CD14-positive monocyte (primary cell): ENCODE data around the gene LAS1L. TPM values are rescaled to one million over a fixed set of nuclear protein-coding genes. Genes with fewer than 3 reads are reported as not detected.

Experiments used
- DNase-seq, 3 donors: peaks; one replicate each; pipeline ENCODE4 v3.0.0-alpha.2; 2011 to 2022
- H2AFZ ChIP-seq: 2 replicates; pipeline ENCODE4 v1.6.0; 2012; ENCODE audit warnings: mild to moderate bottlenecking, low read depth, low read length, inconsistent platforms; ENCODE audit not compliant: insufficient read depth, poor library complexity, severe bottlenecking
- H3K27ac ChIP-seq, 2 donors: 1 replicate in 1 of 2; 2 replicates in 1 of 2; pipeline ENCODE4 v1.5.1; 2012 to 2013; ENCODE audit warnings: low read length in 2 of 2, control low read depth in 1 of 2, inconsistent platforms in 1 of 2, low read depth in 1 of 2, mild to moderate bottlenecking in 1 of 2
- H3K27me3 ChIP-seq, 2 donors: one replicate each; pipeline versions ENCODE4 v1.6.0 to v1.6.1; 2011 to 2013; ENCODE audit warnings: low read length in 2 of 2; ENCODE audit not compliant: control insufficient read depth in 2 of 2, insufficient read depth in 2 of 2
- H3K36me3 ChIP-seq, 2 donors: replicated peaks in 1 of 2; 1 replicate in 1 of 2; 2 replicates in 1 of 2; pipeline versions ENCODE4 v1.5.1 to v1.6.1; 2012 to 2013; ENCODE audit warnings: low read length in 2 of 2, control low read depth in 1 of 2, inconsistent platforms in 1 of 2, mild to moderate bottlenecking in 1 of 2; ENCODE audit not compliant: insufficient read depth in 2 of 2, control insufficient read depth in 1 of 2
- H3K4me1 ChIP-seq, 2 donors: 1 replicate in 1 of 2; 2 replicates in 1 of 2; pipeline versions ENCODE4 v1.5.1 to v1.6.1; 2012 to 2013; ENCODE audit warnings: low read length in 2 of 2, control low read depth in 1 of 2, inconsistent platforms in 1 of 2, mild to moderate bottlenecking in 1 of 2, moderate library complexity in 1 of 2; ENCODE audit not compliant: insufficient read depth in 2 of 2, control insufficient read depth in 1 of 2
- H3K4me2 ChIP-seq: replicated peaks from 2 replicates; pipeline ENCODE3; 2012; ENCODE audit warnings: low read length, moderate library complexity, mild to moderate bottlenecking; ENCODE audit not compliant: poor library complexity, severe bottlenecking; ENCODE audit errors: extremely low read depth
- H3K4me3 ChIP-seq, 3 experiments: fragments of 200-600 bp in 1 of 3; sonication (generic) in 1 of 3; replicated peaks in 1 of 3; 1 replicate in 2 of 3; 2 replicates in 1 of 3; pipeline ENCODE4 v1.5.1; 2011 to 2013; ENCODE audit warnings: low read length in 3 of 3, mild to moderate bottlenecking in 3 of 3, control low read depth in 2 of 3, low read depth in 2 of 3, inconsistent platforms in 1 of 3, moderate library complexity in 1 of 3
- H3K79me2 ChIP-seq: 2 replicates; pipeline ENCODE4 v1.6.0; 2012; ENCODE audit warnings: mild to moderate bottlenecking, control low read depth, inconsistent platforms, low read length, moderate library complexity; ENCODE audit not compliant: insufficient read depth
- H3K9ac ChIP-seq: 2 replicates; pipeline ENCODE4 v1.6.0; 2017; ENCODE audit warnings: low read length, mild to moderate bottlenecking; ENCODE audit not compliant: insufficient read depth, poor library complexity, severe bottlenecking
- H3K9me3 ChIP-seq, 2 donors: replicated peaks in 1 of 2; 1 replicate in 1 of 2; 2 replicates in 1 of 2; pipeline versions ENCODE4 v1.5.1 to v1.6.1; 2012 to 2013; ENCODE audit warnings: low read length in 2 of 2, control low read depth in 1 of 2; ENCODE audit not compliant: control insufficient read depth in 1 of 2, insufficient read depth in 1 of 2
- H4K20me1 ChIP-seq: 2 replicates; pipeline ENCODE4 v1.6.0; 2012; ENCODE audit warnings: mild to moderate bottlenecking, low read length, control low read depth, moderate library complexity; ENCODE audit not compliant: insufficient read depth
- H3K27ac Mint-ChIP-seq, 7 donors: one replicate each; pipeline ENCODE4 v1.8.0; 2020; ENCODE audit warnings: mild to moderate bottlenecking in 7 of 7, mixed read lengths in 7 of 7, moderate library complexity in 6 of 7, inconsistent platforms in 2 of 7
- H3K27me3 Mint-ChIP-seq, 3 donors: one replicate each; pipeline ENCODE4 v1.8.0; 2021 to 2022; ENCODE audit warnings: low read depth in 3 of 3, mild to moderate bottlenecking in 3 of 3, mixed read lengths in 3 of 3, moderate library complexity in 3 of 3, inconsistent platforms in 1 of 3
- H3K36me3 Mint-ChIP-seq, 2 donors: one replicate each; pipeline ENCODE4 v1.8.0; 2020; ENCODE audit warnings: mixed read lengths in 2 of 2, inconsistent platforms in 1 of 2, mild to moderate bottlenecking in 1 of 2
- H3K4me1 Mint-ChIP-seq: one replicate; pipeline ENCODE4 v1.8.0; 2020; ENCODE audit warnings: mild to moderate bottlenecking, mixed read lengths
- H3K4me3 Mint-ChIP-seq, 2 donors: one replicate each; pipeline ENCODE4 v1.8.0; 2020; ENCODE audit warnings: mild to moderate bottlenecking in 2 of 2, mixed read lengths in 2 of 2, moderate library complexity in 1 of 2
- H3K9me3 Mint-ChIP-seq, 7 donors: one replicate each; pipeline ENCODE4 v1.8.0; 2020 to 2022; ENCODE audit warnings: mixed read lengths in 7 of 7, mild to moderate bottlenecking in 6 of 7, moderate library complexity in 6 of 7, inconsistent platforms in 2 of 7
- CTCF ChIP-seq: fragments of 200-600 bp; IDR thresholded peaks from one replicate; pipeline ENCODE4 v1.8.0; 2022; ENCODE audit warnings: antibody characterized with exemption, mild to moderate bottlenecking
- WGBS: methylation state at CpG from one replicate; pipeline ENCODE4 v1.1.5; 2013; ENCODE audit warnings: missing lambda C conversion rate; ENCODE audit not compliant: insufficient coverage; 5-methylcytosine and 5-hydroxymethylcytosine counted together
- intact Hi-C, 2 donors: fragments of 100-400 bp; cut with micrococcal nuclease; formaldehyde crosslinking; loops; one replicate each; pipeline versions ENCODE4 v1.15.0 to v1.15.1; 2023
- polyA plus RNA-seq, 3 donors: library from polyadenylated mRNA; depleted of rRNA in 1 of 3; unstranded in 2 of 3; stranded (reverse) in 1 of 3; fragments of 300-500 nt in 2 of 3; fragments of >200 nt in 1 of 3; fragmentation: Illumina TruSeq in 2 of 3; gene quantifications; 1 replicate in 2 of 3; 2 replicates in 1 of 3; pipeline ENCODE4 v1.2.3, GENCODE V29; 2012 to 2021

LAS1L gene
- polyA plus RNA-seq, 3 donors, result 15.9 to 17.1 (median 17.1) TPM

- no peak overlapping the region for H3K9ac ChIP-seq
- Mint-ChIP-seq H3K4me1 (no peaks in the 10 kb centered on the region), H3K9me3 (peaks cover 2 to 25% (median 9%) of the 10 kb centered on the region in 7 donors), H3K27me3 (peaks cover 0 to 6% (median 0%) of the 10 kb centered on the region in 3 donors), H3K27ac (no peak overlapping the region), H3K36me3 (no peaks in the 10 kb centered on the region), H3K4me3 (no peak overlapping the region)
- no peak for DNase-seq
- no peaks in the 10 kb centered on the region for H3K4me1 ChIP-seq
- no peaks in the 10 kb centered on the region for H3K9me3 ChIP-seq
- WGBS, result no CpG with 5 or more reads among the region's 2 CpGs
- no peak overlapping the region for H3K27ac ChIP-seq
- no peak overlapping the region for H3K4me2 ChIP-seq
- no peaks in the 10 kb centered on the region for H4K20me1 ChIP-seq
- intact Hi-C loops, result no loop called here
- H3K27me3 ChIP-seq, result no peaks in the 10 kb centered on the region
- H3K36me3 ChIP-seq, result no peaks in the 10 kb centered on the region
- no peak for TF ChIP-seq CTCF
- no peak overlapping the region for H2AFZ ChIP-seq
- no peaks in the 10 kb centered on the region for H3K79me2 ChIP-seq
- no peak overlapping the region for H3K4me3 ChIP-seq
Measured at GRCh38 chrX:65476564-65476963, 58.0 kb downstream of the LAS1L start.

- H3K36me3 Mint-ChIP-seq, result no peaks in the 10 kb centered on the region
- H4K20me1 ChIP-seq, result no peaks in the 10 kb centered on the region
- intact Hi-C loops, result no loop called here
Measured at GRCh38 chrX:65463550-65463949, 71.0 kb downstream of the LAS1L start.

More at GRCh38 chrX:65463550-65463949, 71.0 kb downstream of the LAS1L start:
- H3K27ac Mint-ChIP-seq, result no peak overlapping the region
- H3K4me1 ChIP-seq, result no peaks in the 10 kb centered on the region
- no peak for DNase-seq
- no peaks in the 10 kb centered on the region for H3K9me3 ChIP-seq
- peaks cover 0 to 2% (median 0%) of the 10 kb centered on the region in 3 donors for H3K27me3 Mint-ChIP-seq
- no peak overlapping the region for H3K9ac ChIP-seq
- no peak overlapping the region for H3K4me3 Mint-ChIP-seq
- no peak overlapping the region for H3K4me2 ChIP-seq
- no peaks in the 10 kb centered on the region for H3K79me2 ChIP-seq
- no peaks in the 10 kb centered on the region for H3K27me3 ChIP-seq
- H3K9me3 Mint-ChIP-seq, result peaks cover 2 to 16% (median 6%) of the 10 kb centered on the region in 7 donors
- H3K4me3 ChIP-seq, result no peak overlapping the region
- no peaks in the 10 kb centered on the region for H3K4me1 Mint-ChIP-seq
- WGBS, result no CpG with 5 or more reads among the region's 4 CpGs
- TF ChIP-seq CTCF, result no peak
- no peak overlapping the region for H3K27ac ChIP-seq
- H3K36me3 ChIP-seq, result no peaks in the 10 kb centered on the region
- no peak overlapping the region for H2AFZ ChIP-seq

Other genes with a start within 250 kb of the LAS1L start
- gene MSN, start 132.9 kb upstream of the LAS1L start, polyA plus RNA-seq, result 100 to 1,000 TPM; 441 to 888 (median 691) TPM